AML-193 (cell line): ENCODE measurements around the gene PIP4K2C.
"Not testable (repeated sequence)": the region's sequence is repeated elsewhere in the genome, so short reads cannot be mapped to it uniquely, and the experiment has no call there.

ENCODE experiments used
- DNase-seq, 2 experiments: peaks; one replicate each; lab custom pipeline; 2025; lab: John Stamatoyannopoulos, UW

PIP4K2C gene

DNA sequence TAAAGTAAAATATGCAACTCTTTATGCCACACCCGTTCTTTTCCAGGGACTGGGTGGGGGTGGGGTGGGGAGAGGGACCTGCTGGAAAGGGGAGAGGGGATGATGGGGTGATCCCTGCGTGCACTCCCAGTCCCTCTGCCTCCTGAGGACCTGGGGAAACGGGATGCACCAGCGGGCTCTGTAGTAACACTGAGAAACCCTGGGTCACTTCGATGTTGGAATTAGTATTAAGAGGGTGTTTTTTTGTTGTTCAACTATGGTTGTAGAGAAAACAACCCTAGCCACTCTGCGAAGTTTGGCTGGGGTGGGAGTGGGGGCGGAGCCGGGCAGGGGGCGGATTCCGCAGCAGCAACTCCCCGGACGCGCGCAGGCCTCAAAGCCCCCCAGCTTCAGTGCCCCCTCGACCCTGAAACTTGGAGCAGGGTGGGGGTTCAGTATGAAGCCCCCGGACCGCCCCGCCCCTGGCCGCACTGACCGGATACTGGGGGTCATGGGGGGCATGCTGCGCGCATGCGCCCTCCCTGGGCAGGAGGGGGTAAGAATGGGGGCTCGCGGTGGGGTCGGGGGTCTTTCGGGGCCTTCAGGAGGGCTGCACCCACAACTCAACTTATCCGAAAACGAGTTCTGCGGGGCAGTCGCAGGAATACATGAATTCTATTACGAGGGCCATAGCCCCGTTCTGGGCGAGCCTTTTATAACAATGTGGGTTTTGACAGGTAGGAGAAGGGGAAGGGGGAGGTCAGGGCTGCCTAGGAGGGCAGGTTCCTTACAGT is 19.0 kb downstream of the PIP4K2C start:
- no peak for DNase-seq

- no peak for DNase-seq
Measured at GRCh38 chr12:57610554-57611107, 19.6 kb downstream of the PIP4K2C start.

- DNase-seq = no peak
Measured at GRCh38 chr12:57611108-57611826, 20.3 kb downstream of the PIP4K2C start, which contains the start of gene ARHGEF25. Gene ARHGEF25 (plus strand): TSS chr12:57611435. CDS start chr12:57611895, 460 bp downstream.

DNA sequence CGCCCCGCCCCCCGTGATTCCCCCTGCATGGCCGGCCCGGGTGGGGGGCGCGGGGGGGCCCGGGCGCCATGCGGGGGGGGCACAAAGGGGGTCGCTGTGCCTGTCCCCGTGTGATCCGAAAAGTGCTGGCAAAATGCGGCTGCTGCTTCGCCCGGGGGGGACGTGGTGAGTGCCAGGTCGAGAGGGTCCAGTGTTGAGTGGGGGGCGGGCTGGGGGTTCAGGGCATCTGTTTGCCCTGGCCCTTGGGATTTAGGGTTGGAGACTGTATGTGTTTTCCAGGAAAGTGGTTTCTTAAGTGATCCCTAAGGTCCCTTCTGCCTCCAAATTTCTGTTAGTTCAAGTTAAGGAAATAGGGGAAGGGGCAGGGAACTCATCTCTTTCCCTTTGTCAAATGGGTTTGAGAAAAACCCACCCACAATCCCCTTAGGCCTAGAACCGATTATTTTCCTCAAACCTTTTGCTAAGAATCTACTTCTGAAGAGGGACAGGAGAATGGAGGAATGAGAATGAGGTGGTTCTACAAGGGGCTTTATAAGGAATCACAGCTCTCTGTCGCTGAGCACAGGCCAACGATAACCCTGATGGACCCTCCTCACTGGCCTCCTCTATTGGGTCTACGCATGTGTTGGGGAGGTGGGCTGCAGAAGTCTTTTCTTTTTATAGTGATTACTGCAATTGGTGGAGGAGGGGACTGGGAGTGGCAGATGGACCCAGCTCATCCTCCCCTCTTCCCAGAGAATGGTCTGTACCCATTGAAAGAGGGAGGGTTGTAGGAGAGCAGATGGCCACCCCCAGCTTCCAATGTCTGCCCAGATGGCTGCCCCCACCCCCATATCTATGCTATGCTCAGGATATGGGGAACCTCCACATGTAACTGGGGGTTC is 21.1 kb downstream of the PIP4K2C start:
- no peak for DNase-seq

DNA sequence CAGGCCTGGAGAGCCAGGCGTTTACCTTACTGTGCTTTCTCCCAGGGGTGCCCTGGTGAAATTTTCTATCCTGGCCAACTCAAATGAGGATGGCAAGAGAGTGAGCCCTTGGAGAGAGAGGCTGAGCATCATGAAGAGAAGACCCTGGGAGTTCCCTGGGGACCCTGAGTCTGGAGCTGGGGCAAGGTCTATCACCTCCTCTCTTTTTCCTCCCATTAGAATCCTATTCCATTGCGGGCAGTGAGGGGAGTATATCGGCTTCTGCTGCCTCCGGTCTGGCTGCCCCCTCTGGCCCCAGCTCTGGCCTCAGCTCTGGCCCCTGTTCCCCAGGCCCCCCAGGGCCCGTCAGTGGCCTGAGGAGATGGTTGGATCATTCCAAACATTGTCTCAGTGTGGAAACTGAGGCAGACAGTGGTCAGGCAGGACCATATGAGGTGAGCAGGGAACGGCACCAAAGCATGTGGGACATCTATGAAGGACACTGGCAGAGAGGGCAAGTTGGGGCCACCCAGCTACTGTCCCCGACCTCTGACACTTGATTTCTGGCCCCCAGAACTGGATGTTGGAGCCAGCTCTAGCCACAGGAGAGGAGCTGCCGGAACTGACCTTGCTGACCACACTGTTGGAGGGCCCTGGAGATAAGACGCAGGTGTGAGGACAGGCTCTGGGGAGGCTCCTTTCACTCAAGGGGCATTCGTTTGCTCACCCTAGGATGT is 21.9 kb downstream of the PIP4K2C start:
- DNase-seq = no peak

DNA sequence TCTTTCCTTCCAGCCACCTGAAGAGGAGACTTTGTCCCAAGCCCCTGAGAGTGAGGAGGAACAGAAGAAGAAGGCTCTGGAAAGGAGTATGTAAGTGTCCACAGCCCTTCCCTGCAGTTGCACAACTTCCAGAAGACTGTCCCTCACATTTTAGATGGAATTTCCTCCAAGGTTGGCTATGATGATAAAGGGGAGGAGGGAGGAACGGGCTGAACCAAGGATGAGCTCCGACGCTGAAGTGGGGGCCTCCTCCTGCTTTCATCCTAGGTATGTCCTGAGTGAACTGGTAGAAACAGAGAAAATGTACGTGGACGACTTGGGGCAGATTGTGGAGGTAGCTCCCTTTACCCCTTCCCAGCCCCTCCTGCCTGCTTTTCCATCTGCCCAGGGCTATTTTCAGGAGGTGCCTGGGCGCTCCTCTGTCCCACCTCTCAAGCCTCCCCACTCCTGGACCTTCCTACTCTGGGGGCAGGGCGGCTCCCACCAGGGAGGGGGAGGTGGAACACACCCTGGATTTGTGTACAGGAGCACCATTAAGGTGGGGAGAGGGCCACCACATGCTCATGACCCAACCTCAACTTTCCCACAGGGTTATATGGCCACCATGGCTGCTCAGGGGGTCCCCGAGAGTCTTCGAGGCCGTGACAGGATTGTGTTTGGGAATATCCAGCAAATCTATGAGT is 22.6 kb downstream of the PIP4K2C start:
- no peak for DNase-seq

- peak in 1 of 2 experiments; percentile 12 for DNase-seq
Measured at GRCh38 chr12:57614178-57614947, 23.4 kb downstream of the PIP4K2C start.

- no peak for DNase-seq
Measured at GRCh38 chr12:57614948-57615500, 24.0 kb downstream of the PIP4K2C start.

DNA sequence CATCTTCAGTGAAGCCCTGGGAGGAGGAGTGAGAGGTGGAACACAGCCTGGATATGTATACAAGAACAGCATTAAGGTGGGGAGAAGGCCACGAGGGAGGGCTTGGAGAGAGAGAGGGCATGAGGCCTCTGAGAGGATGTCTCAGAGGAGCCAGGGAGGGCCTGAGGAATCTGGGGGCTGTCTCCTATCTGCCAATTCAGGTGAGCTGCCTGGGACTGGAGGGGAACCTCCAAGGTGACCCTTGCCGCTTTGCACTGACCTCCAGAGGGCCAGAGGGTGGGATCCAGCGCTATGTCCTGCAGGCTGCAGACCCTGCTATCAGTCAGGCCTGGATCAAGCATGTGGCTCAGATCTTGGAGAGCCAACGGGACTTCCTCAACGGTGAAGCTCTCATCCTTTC is 24.6 kb downstream of the PIP4K2C start:
- no peak for DNase-seq

DNA sequence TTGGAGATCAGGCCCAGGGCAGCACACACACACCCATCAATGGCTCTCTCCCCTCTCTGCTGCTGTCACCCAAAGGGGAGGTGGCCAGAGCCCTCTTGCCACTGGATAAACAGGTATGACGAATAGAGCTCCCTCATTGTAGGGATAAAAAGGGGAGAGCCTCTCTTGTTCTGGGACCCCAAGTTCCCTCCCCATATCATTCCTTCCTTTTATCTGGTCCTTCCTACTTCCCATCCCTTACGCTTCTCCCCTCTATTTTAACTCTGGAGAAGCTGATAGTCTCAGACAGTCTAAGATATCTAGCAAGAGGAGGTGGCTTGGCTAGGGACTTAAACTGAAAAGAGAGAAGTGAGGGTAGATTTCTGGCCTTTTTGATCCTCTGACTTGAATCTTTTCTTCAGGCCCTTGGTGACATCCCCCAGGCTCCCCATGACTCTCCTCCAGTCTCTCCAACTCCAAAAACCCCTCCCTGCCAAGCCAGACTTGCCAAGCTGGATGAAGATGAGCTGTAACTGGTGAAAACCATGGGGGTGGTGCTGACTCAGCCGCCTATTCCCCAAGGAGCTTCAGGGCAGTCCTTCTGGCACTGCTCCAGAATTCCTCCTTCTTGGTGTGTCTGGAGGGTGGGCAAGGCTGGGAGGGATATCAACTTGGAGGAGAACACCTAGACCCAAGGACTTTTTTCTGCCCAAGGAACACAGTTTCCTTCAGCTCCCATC is 25.6 kb downstream of the PIP4K2C start:
- no peak for DNase-seq

DNA sequence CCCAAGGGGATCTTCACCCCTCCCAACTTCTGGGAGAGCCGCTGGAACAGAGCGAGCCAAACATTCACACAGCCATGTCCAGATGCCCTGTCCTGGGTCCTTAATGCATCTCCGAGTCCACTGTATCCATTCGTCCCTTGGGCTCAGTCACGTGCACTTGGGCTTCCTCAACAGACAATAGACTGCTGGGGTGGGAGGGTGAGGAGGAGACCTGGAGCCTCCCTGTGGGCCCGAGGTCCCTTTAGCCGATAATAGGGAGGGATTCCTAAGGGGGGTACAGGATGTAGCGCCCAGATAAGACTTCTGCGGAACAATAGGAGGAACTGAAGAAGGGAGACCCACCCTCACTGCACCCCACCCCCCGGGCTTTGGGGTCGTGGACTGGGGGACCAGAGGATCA is 26.9 kb downstream of the PIP4K2C start:
- no peak for DNase-seq

GRCh38 chr12:57618431-57618830 is 27.4 kb downstream of the PIP4K2C start:
- DNase-seq = not testable (repeated sequence)

GRCh38 chr12:57618966-57619433 is 28.0 kb downstream of the PIP4K2C start:
- DNase-seq = no peak

DNA sequence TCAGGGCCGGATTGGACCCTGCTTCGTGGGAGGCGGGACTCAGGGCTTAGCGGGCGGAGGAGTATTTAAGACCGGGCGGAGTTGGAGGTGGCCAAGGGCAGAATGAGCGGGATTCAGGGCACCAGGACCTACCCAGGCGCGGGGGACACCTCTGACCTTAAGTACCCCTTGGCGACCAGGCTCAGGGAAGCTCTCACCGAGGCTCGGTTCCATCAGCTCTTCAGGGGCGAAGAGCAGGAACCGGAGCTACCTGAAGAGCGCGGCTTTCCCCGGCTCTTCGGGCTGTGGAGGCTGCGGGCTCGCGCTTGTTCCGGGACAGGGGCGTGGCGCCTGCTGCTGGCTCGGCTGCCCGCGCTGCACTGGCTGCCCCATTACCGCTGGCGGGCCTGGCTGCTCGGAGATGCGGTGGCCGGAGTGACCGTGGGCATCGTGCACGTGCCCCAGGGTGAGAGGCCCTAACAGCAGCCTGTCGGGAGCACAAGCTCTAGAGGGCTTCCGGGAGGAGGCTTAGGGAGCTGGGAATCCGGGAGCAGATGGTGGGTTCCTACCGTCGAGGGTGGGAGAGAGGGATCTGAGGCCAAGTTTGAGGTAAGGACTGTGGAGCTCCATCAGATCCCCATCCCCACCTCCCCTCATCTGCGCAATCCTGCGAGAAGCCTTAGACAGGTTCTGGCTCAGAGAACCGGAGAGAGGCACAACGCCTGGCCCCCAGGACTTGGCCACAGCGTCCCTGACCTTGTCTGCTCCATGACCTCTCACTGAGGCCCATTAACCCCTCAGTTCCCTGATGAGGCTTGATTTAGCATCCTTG is 28.6 kb downstream of the PIP4K2C start:
- DNase-seq = no peak

DNA sequence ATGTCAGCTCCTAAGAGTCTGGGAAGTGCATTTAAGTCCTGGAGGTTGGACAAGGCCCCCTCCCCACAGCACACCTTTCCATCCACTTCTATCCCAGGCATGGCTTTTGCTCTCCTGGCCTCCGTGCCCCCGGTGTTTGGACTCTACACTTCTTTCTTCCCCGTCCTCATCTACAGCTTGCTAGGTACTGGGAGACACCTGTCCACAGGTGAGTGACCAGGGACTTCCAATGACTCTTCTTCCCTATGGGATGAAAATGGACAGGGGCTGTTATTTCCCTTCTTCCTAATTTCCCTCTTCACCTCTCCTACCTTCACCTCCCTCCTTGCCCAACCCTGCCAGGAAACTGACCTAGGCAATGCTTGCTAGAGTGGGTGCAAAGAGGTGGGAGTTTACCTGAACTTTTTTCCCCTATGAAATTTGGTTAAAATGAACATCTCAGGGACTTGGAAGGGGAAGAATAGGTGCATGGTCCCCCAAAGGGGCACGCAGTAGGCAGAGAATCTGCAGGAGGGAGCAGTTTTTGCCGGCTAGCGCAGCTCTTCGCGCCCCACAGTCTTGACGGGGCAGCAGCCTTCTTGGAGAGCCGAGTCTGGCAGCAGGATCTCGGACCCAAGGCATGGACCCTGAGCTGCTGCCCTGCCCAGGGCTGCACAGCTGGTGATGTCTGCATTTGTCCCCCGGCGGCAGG is 29.4 kb downstream of the PIP4K2C start:
- DNase-seq = no peak

- no peak for DNase-seq
Measured at GRCh38 chr12:57620936-57621496, 30.0 kb downstream of the PIP4K2C start.
